NCI-H1092 treated with DMSO at 0.1 percent for 48 hours (cell line): ENCODE measurements around the gene TECTB.
"Not testable (repeated sequence)": the region's sequence is repeated elsewhere in the genome, so short reads cannot be mapped to it uniquely, and the experiment has no call there.

Source experiments
- DNase-seq: peaks from one replicate; lab custom pipeline; 2025; lab: John Stamatoyannopoulos, UW

The TECTB gene

GRCh38 chr10:112283100-112283499, at the start of gene TECTB:
TSS of gene TECTB (plus strand) at chr10:112283400. CDS start at chr10:112283735, 335 bp downstream.
- no peak for DNase-seq

- no peak for DNase-seq
Observed at GRCh38 chr10:112235141-112235540, 48.1 kb upstream of the TECTB start.

GRCh38 chr10:112235920-112236319, 47.3 kb upstream of the TECTB start:
- no peak for DNase-seq

- no peak for DNase-seq
Observed at GRCh38 chr10:112236486-112236885, 46.7 kb upstream of the TECTB start.

- no peak for DNase-seq
Observed at GRCh38 chr10:112239347-112239746, 43.9 kb upstream of the TECTB start.

- DNase-seq = no peak
Observed at GRCh38 chr10:112240441-112240840, 42.8 kb upstream of the TECTB start.

GRCh38 chr10:112241651-112242341, 41.4 kb upstream of the TECTB start:
- no peak for DNase-seq

- no peak for DNase-seq
Observed at GRCh38 chr10:112242769-112243168, 40.4 kb upstream of the TECTB start.

- DNase-seq = no peak
Observed at GRCh38 chr10:112243713-112244112, 39.5 kb upstream of the TECTB start.

- no peak for DNase-seq
Observed at GRCh38 chr10:112244197-112244596, 39.0 kb upstream of the TECTB start.

GRCh38 chr10:112247791-112248190, 35.4 kb upstream of the TECTB start:
- no peak for DNase-seq

GRCh38 chr10:112248584-112249295, 34.5 kb upstream of the TECTB start:
- no peak for DNase-seq

- DNase-seq = no peak
Observed at GRCh38 chr10:112249722-112250121, 33.5 kb upstream of the TECTB start.

- no peak for DNase-seq
Observed at GRCh38 chr10:112250555-112250954, 32.6 kb upstream of the TECTB start.

- not testable (repeated sequence) for DNase-seq
Observed at GRCh38 chr10:112251238-112251637, 32.0 kb upstream of the TECTB start.

- DNase-seq = no peak
Observed at GRCh38 chr10:112258407-112258806, 24.8 kb upstream of the TECTB start.

- DNase-seq = no peak
Observed at GRCh38 chr10:112259688-112260087, 23.5 kb upstream of the TECTB start.

GRCh38 chr10:112260831-112261230, 22.4 kb upstream of the TECTB start:
- no peak for DNase-seq

GRCh38 chr10:112261281-112261822, 21.8 kb upstream of the TECTB start:
- DNase-seq = no peak

GRCh38 chr10:112262546-112262945, 20.7 kb upstream of the TECTB start:
- no peak for DNase-seq

- no peak for DNase-seq
Observed at GRCh38 chr10:112265745-112266144, 17.5 kb upstream of the TECTB start.

GRCh38 chr10:112269266-112269665, 13.9 kb upstream of the TECTB start:
- DNase-seq = no peak

GRCh38 chr10:112271982-112272381, 11.2 kb upstream of the TECTB start:
- no peak for DNase-seq
